Lower lobe of right lung (tissue), 2 donors: ENCODE measurements around the gene CKLF. TPM values are rescaled to one million over a fixed set of nuclear protein-coding genes. Genes with fewer than 3 reads are reported as not detected.
"Not testable (repeated sequence)": the region's sequence is repeated elsewhere in the genome, so short reads cannot be mapped to it uniquely, and the experiment has no call there.

ENCODE experiments used
- ATAC-seq, 2 donors: fragments of 200-7000 bp; cut with Tn5 transposase; one replicate each; pipeline ENCODE4 v1.9.1; 2020 to 2022; ENCODE audit warnings: mild to moderate bottlenecking in 2 of 2, moderate library complexity in 2 of 2
- DNase-seq: peaks from one replicate; pipeline ENCODE4 v3.0.0-alpha.2; 2020
- H3K27ac ChIP-seq: fragments of 200-600 bp; one replicate; pipeline ENCODE4 v1.8.0; 2022
- H3K27me3 ChIP-seq: fragments of 200-600 bp; one replicate; pipeline ENCODE4 v1.8.0; 2022; ENCODE audit warnings: low read depth
- H3K36me3 ChIP-seq: fragments of 200-600 bp; one replicate; pipeline ENCODE4 v1.8.0; 2022; ENCODE audit warnings: mild to moderate bottlenecking
- H3K4me1 ChIP-seq: fragments of 200-600 bp; one replicate; pipeline ENCODE4 v1.8.0; 2022
- H3K4me3 ChIP-seq: fragments of 200-600 bp; one replicate; pipeline ENCODE4 v1.8.0; 2022; ENCODE audit warnings: mild to moderate bottlenecking
- H3K9me3 ChIP-seq: fragments of 200-600 bp; one replicate; pipeline ENCODE4 v1.8.0; 2022
- CTCF ChIP-seq: fragments of 200-600 bp; IDR thresholded peaks from one replicate; pipeline ENCODE4 v1.8.0; 2022; ENCODE audit warnings: antibody characterized with exemption, mild to moderate bottlenecking
- intact Hi-C: fragments of 100-400 bp; cut with DNase I; formaldehyde crosslinking; loops from one replicate; pipeline ENCODE4 v1.11.0; 2022
- total RNA-seq: library from RNA; stranded (reverse); fragmentation: NEBNext Ultra II Directional; extraction: Animal tissue kit (Norgen Biotek cat#: 25700); gene quantifications from one replicate; pipeline ENCODE4 v1.2.1, GENCODE V29; 2021
- donor health status: DM: no; HTN: yes; CAD: no; lungs with severe emphysema.

CKLF gene
- total RNA-seq, 1 donor from 2014 or later = 64.9 TPM

- ATAC-seq = no peak
- intact Hi-C loops = no loop called here
- Histone ChIP-seq H3K4me3 (no peak overlapping the region), H3K4me1 (peaks cover 81% of the 10 kb centered on the region), H3K27ac (peak overlapping the region; percentile 75), H3K9me3 (no peaks in the 10 kb centered on the region), H3K27me3 (no peaks in the 10 kb centered on the region), H3K36me3 (peaks cover 17% of the 10 kb centered on the region)
- DNase-seq = no peak
- TF ChIP-seq CTCF = no peak
Observed at GRCh38 chr16:66512272-66513110, 39.9 kb upstream of the CKLF start.

GRCh38 chr16:66513111-66513723 is 39.2 kb upstream of the CKLF start:
- Histone ChIP-seq H3K27ac (peak overlapping the region; percentile 75), H3K9me3 (no peaks in the 10 kb centered on the region), H3K27me3 (no peaks in the 10 kb centered on the region), H3K4me1 (peaks cover 81% of the 10 kb centered on the region), H3K36me3 (peaks cover 17% of the 10 kb centered on the region), H3K4me3 (no peak overlapping the region)
- TF ChIP-seq CTCF = no peak
- no peak for DNase-seq
- intact Hi-C loops = no loop called here
- no peak for ATAC-seq

GRCh38 chr16:66514391-66514790 is 38.0 kb upstream of the CKLF start:
- H3K9me3 ChIP-seq, intact Hi-C loops: not testable (repeated sequence)

GRCh38 chr16:66514980-66515595 is 37.3 kb upstream of the CKLF start:
- Histone ChIP-seq H3K4me1 (peaks cover 82% of the 10 kb centered on the region), H3K36me3 (peaks cover 12% of the 10 kb centered on the region), H3K27ac (peak overlapping the region; percentile 98)
- ATAC-seq, H3K27me3 ChIP-seq, H3K9me3 ChIP-seq, H3K4me3 ChIP-seq, intact Hi-C loops, DNase-seq: not testable (repeated sequence)

More at GRCh38 chr16:66514391-66514790, 38.0 kb upstream of the CKLF start:
- H3K36me3 ChIP-seq = peaks cover 17% of the 10 kb centered on the region
- not testable (repeated sequence) for DNase-seq, H3K4me3 ChIP-seq, ATAC-seq, H3K27ac ChIP-seq, H3K27me3 ChIP-seq
- H3K4me1 ChIP-seq = peaks cover 82% of the 10 kb centered on the region

- peak overlapping the region; percentile 98 for H3K27ac ChIP-seq
- H3K4me1 ChIP-seq = peaks cover 82% of the 10 kb centered on the region
- TF ChIP-seq CTCF = peak; percentile 52
- H3K9me3 ChIP-seq = no peaks in the 10 kb centered on the region
- peak; percentile 10 to 20 for ATAC-seq
- peaks cover 6% of the 10 kb centered on the region for H3K36me3 ChIP-seq
- H3K27me3 ChIP-seq = no peaks in the 10 kb centered on the region
- intact Hi-C loops = no loop called here
- no peak for DNase-seq
- peak overlapping the region; percentile 22 for H3K4me3 ChIP-seq
Observed at GRCh38 chr16:66515596-66516508, 36.5 kb upstream of the CKLF start.

- intact Hi-C loops = no loop called here
- peaks cover 6% of the 10 kb centered on the region for H3K36me3 ChIP-seq
- DNase-seq (no peak), ATAC-seq (peak in 1 of 2 donors; percentile 69)
- H3K9me3 ChIP-seq = no peaks in the 10 kb centered on the region
- H3K27me3 ChIP-seq = no peaks in the 10 kb centered on the region
- H3K27ac ChIP-seq = peak overlapping the region; percentile 98
- peak overlapping the region; percentile 22 for H3K4me3 ChIP-seq
- TF ChIP-seq CTCF = no peak
- peaks cover 82% of the 10 kb centered on the region for H3K4me1 ChIP-seq
Observed at GRCh38 chr16:66516509-66516807, 35.9 kb upstream of the CKLF start.
